ENCODE measurements around the gene CAMK2N1. TPM values are rescaled to one million over a fixed set of nuclear protein-coding genes. Genes with fewer than 3 reads are reported as not detected.

CAMK2N1 gene
- total and polyA plus RNA-seq, 10 donors, result 3.6 to 17.2 (median 8.5) TPM

GRCh38 chr1:20449735-20450311 is 36.2 kb downstream of the CAMK2N1 start:
- H3K36me3 ChIP-seq, result no peaks in the 10 kb centered on the region
- intact Hi-C loops (cut with DNase I; ENCODE audit: low total_unique reads), result no loop called here
- TF ChIP-seq POLR2A (IDR thresholded peaks at IDR 0.05), result no peak
- TF ChIP-seq POLR2AphosphoS5 (IDR thresholded peaks at IDR 0.05), result no peak
- no peak for TF ChIP-seq CTCF (IDR thresholded peaks at IDR 0.05 in 8 of 11, conservative IDR thresholded peaks at IDR 0.05 in 3 of 11)
- DNase-seq, result no peak
- H3K27me3 ChIP-seq (replicated peaks in 1 of 7), result peaks cover 0 to 61% (median 3%) of the 10 kb centered on the region in 7 donors
- no peak overlapping the region for H3K27ac ChIP-seq
- H3K4me3 ChIP-seq, result no peak overlapping the region
- H3K9me3 ChIP-seq, result no peaks in the 10 kb centered on the region
- no peaks in the 10 kb centered on the region for H3K4me1 ChIP-seq
- WGBS, 5 donors, result 68 to 79% (median 75%) methylated on average over 4 of the region's 4 CpGs

DNA sequence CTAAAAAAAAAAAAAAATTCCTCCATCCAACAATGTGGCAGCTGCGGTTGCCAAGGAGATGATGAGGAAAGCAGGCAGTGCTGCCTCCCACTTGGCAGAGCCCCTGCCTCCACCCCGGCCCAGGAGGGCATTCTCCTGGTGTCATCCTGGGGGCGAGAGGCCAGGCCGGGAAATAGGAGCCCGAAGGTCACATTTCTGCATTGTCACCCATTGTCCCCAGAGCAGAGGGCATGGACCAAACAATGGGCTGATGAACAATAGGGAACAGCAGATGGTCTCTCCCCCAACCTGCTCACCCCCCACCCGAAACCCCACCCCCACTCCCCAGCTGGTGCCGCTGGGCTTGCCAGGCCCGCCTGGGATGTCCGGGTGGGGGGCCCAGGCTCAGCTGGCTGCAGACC is 37.3 kb downstream of the CAMK2N1 start:
- Histone ChIP-seq H3K4me3 (no peak overlapping the region), H3K4me1 (no peaks in the 10 kb centered on the region), H3K9me3 (no peaks in the 10 kb centered on the region), H3K36me3 (no peaks in the 10 kb centered on the region), H3K27me3 (replicated peaks in 1 of 7) (peaks cover 0 to 61% (median 3%) of the 10 kb centered on the region in 7 donors), H3K27ac (no peak overlapping the region)
- TF ChIP-seq CTCF (IDR thresholded peaks at IDR 0.05 in 8 of 11, conservative IDR thresholded peaks at IDR 0.05 in 3 of 11), result no peak
- no peak for TF ChIP-seq POLR2AphosphoS5 (IDR thresholded peaks at IDR 0.05)
- TF ChIP-seq POLR2A (IDR thresholded peaks at IDR 0.05), result no peak
- WGBS, 5 donors, result 34 to 41% (median 38%) methylated on average over 9 of the region's 9 CpGs
- intact Hi-C loops (cut with DNase I; ENCODE audit: low total_unique reads), result no loop called here
- no peak for DNase-seq

DNA sequence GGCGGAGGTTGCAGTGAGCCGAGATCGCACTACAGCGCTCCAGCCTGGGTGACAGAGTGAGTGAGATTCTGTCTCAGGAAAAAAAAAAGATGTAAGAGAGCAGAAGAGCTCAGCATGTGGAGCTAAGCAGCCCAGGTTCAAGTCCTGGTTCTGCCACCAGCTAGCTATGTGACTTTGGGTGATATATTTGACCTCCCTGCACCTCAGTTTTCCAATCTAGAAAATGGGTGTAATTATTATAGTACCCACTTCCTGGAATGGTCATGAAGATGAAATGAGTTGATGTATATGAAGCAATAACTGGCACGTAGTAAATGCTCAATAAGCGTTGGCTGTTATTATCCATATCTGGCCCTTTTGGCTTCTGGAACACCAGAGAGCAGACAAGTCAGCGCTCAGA is 38.2 kb downstream of the CAMK2N1 start:
- intact Hi-C loops (cut with DNase I; ENCODE audit: low total_unique reads), result no loop called here

DNA sequence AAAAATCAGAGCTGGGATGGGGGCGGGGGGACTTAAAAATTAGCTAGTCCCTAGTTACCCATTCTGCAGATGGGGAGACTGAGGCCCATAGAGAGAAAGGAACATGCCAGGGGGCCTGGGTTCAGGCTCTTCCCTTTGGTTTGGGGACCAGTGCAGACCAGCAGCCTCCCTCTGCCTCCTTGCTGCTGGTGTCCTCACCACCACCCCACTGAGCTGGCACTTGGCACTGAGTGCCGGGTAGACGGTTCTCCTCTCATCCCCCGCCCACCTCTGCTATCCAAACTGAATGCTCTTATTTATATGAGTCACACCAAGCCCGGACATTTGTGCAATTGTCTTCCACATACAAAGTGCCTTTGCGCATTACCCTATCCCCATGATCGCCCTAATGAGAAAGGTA is 39.2 kb downstream of the CAMK2N1 start:
- Histone ChIP-seq H3K4me3 (no peak overlapping the region), H3K9me3 (no peaks in the 10 kb centered on the region), H3K36me3 (no peaks in the 10 kb centered on the region), H3K27me3 (replicated peaks in 1 of 7) (peaks cover 0 to 44% (median 3%) of the 10 kb centered on the region in 7 donors), H3K27ac (no peak overlapping the region), H3K4me1 (no peaks in the 10 kb centered on the region)
- intact Hi-C loops (cut with DNase I; ENCODE audit: low total_unique reads), result no loop called here
- no peak for TF ChIP-seq CTCF (IDR thresholded peaks at IDR 0.05 in 8 of 11, conservative IDR thresholded peaks at IDR 0.05 in 3 of 11)
- TF ChIP-seq POLR2AphosphoS5 (IDR thresholded peaks at IDR 0.05), result no peak
- no peak for TF ChIP-seq POLR2A (IDR thresholded peaks at IDR 0.05)
- 79 to 90% (median 87%) methylated on average over 7 of the region's 7 CpGs for WGBS, 5 donors
- no peak for DNase-seq

More for the DNA sequence above, 38.2 kb downstream of the CAMK2N1 start:
- Histone ChIP-seq H3K4me3 (no peak overlapping the region), H3K36me3 (no peaks in the 10 kb centered on the region), H3K27ac (no peak overlapping the region), H3K9me3 (no peaks in the 10 kb centered on the region), H3K27me3 (replicated peaks in 1 of 7) (peaks cover 0 to 54% (median 3%) of the 10 kb centered on the region in 7 donors), H3K4me1 (no peaks in the 10 kb centered on the region)
- WGBS, 5 donors, result 91 to 97% (median 95%) methylated on average over 7 of the region's 7 CpGs
- no peak for DNase-seq
- no peak for TF ChIP-seq CTCF (IDR thresholded peaks at IDR 0.05 in 8 of 11, conservative IDR thresholded peaks at IDR 0.05 in 3 of 11)
- TF ChIP-seq POLR2A (IDR thresholded peaks at IDR 0.05), result no peak
- no peak for TF ChIP-seq POLR2AphosphoS5 (IDR thresholded peaks at IDR 0.05)
